ENCODE measurements around the gene PDE4D. TPM values are rescaled to one million over a fixed set of nuclear protein-coding genes. Genes with fewer than 3 reads are reported as not detected.

Gene PDE4D
- total RNA-seq, 1 donor from 2014 or later: 34.5 TPM

DNA sequence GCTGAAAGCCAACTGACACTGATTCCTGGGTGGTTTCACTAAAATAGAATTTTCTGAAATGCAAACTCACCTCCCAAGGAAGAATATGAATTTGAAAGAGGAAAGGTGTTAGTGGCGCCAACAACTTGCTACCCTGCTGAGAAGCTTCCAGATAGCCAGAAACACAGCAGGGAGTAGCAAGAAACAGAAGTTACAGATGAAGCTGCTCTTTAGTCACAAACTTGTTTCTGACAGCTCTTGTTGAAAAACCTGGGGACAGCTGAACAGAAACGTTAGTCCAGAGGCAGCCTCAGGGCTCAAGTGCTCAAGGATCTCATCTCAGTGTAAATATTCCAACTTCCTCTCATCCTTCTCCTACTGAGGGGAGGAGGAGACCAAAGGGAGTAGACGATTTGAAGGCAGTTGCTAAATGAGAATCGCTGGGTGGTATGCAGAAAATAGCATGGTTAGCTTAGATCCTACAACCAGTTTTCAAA is 184.1 kb downstream of the PDE4D start:
- Histone ChIP-seq H3K9me3 (replicated peaks) (peaks cover 6% of the 10 kb centered on the region), H3K27ac (replicated peaks) (no peak overlapping the region), H3K4me1 (peaks cover 8% of the 10 kb centered on the region), H3K4me3 (no peak overlapping the region), H3K36me3 (no peaks in the 10 kb centered on the region), H3K27me3 (ENCODE audit: low read depth) (peaks cover 6% of the 10 kb centered on the region)
- TF ChIP-seq, protein P1, sequence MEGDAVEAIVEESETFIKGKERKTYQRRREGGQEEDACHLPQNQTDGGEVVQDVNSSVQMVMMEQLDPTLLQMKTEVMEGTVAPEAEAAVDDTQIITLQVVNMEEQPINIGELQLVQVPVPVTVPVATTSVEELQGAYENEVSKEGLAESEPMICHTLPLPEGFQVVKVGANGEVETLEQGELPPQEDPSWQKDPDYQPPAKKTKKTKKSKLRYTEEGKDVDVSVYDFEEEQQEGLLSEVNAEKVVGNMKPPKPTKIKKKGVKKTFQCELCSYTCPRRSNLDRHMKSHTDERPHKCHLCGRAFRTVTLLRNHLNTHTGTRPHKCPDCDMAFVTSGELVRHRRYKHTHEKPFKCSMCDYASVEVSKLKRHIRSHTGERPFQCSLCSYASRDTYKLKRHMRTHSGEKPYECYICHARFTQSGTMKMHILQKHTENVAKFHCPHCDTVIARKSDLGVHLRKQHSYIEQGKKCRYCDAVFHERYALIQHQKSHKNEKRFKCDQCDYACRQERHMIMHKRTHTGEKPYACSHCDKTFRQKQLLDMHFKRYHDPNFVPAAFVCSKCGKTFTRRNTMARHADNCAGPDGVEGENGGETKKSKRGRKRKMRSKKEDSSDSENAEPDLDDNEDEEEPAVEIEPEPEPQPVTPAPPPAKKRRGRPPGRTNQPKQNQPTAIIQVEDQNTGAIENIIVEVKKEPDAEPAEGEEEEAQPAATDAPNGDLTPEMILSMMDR (IDR thresholded peaks at IDR 0.05; ENCODE audit: borderline replicate concordance): no peak
- DNase-seq: no peak
- intact Hi-C loops (cut with micrococcal nuclease): no loop called here

DNA sequence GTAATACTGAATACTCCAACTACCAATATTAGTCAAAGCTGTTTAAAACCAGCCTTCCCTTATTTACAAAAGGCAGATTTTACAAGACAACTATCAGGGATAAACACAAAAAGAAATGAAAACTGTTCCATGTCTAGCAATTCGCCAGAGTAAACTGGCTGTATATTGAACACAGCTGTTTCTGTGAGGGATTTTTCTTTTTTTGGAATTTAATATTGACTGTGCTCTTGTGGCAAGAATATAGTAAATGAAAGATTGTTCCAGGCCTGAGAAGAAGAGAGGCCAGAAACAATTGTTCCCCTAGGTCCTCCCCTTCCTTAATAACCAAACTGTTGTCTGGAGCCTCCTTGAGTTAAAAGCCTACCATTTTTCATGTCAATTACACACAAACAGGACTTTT is 188.6 kb downstream of the PDE4D start:
- Histone ChIP-seq H3K27me3 (ENCODE audit: low read depth) (no peaks in the 10 kb centered on the region), H3K36me3 (no peaks in the 10 kb centered on the region), H3K4me3 (no peak overlapping the region), H3K4me1 (peaks cover 8% of the 10 kb centered on the region), H3K27ac (replicated peaks) (no peak overlapping the region), H3K9me3 (replicated peaks) (no peaks in the 10 kb centered on the region)
- no peak for DNase-seq
- intact Hi-C loops (cut with micrococcal nuclease): no loop called here
- TF ChIP-seq, protein P1 (IDR thresholded peaks at IDR 0.05; ENCODE audit: borderline replicate concordance): no peak

DNA sequence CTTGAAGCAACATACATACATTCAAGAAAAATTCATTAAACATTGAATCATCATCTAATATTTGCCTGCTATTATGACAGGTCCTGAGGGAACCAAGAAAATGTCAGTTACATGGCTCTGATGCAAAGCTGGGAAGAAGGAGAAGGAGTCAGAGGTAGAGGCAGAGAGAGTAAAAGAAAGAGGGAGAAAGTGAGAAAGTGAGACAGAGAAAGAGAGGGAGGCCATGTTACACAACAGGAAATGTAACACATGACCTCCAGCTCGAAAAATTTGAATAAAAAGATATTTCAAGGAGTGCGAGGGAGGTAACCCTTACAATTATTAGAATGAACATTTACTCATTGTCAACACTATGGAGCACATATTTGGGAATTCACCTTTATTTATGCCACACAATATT is 189.7 kb downstream of the PDE4D start:
- no peak for DNase-seq
- no peak overlapping the region for H3K4me3 ChIP-seq
- no peaks in the 10 kb centered on the region for H3K36me3 ChIP-seq
- H3K27ac ChIP-seq (replicated peaks): no peak overlapping the region
- TF ChIP-seq, protein P1 (IDR thresholded peaks at IDR 0.05; ENCODE audit: borderline replicate concordance): no peak
- H3K27me3 ChIP-seq (ENCODE audit: low read depth): no peaks in the 10 kb centered on the region
- no peaks in the 10 kb centered on the region for H3K4me1 ChIP-seq
- no peaks in the 10 kb centered on the region for H3K9me3 ChIP-seq (replicated peaks)
- intact Hi-C loops (cut with micrococcal nuclease): no loop called here

DNA sequence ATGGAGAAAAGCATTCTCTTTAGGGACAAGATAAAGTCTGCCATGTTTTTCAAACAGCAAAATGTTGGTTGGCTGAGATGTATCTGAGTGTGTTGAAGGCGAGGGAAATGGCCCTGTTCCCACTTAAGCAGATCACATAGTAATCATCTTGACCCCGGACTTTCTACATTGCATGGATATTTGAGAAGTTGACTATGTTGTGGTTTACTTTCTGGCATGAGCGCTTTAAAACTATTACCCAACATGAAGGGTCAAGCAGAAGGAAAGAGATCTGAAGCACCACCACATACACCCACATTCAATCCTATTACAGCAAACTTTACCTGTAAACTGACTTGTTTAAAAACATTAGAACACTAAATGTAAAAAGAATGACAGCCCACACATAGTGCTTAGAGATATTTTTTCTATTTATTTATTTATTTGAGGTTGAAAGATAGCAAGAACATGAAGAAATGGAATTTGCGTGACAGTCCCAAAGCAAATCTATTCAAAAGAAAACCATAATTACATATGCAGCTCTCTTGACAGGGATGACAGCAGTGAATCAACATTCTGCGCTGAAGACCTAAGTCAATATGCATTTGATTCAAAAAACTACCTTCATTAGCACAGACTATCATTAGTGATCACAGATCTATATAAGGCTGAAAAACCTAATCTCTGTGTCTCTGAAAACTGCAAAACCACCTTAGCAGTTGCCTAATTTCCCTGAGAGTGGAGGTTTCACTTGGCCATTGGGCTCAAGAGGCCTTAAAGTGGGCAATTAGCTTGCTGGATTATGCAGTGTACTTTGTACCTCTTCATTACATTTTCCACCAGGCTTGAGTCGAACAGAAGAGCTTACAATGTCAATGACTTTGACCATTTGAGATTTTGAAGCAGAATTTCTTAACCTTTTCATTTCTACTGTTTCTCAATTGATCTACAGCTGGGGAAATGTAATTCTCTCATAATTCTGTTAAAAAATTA is 195.0 kb downstream of the PDE4D start:
- intact Hi-C loops (cut with micrococcal nuclease): no loop called here
- no peaks in the 10 kb centered on the region for H3K9me3 ChIP-seq (replicated peaks)
- no peaks in the 10 kb centered on the region for H3K36me3 ChIP-seq
- no peaks in the 10 kb centered on the region for H3K27me3 ChIP-seq (ENCODE audit: low read depth)
- no peak for DNase-seq
- no peak overlapping the region for H3K27ac ChIP-seq (replicated peaks)
- H3K4me3 ChIP-seq: no peak overlapping the region
- no peaks in the 10 kb centered on the region for H3K4me1 ChIP-seq
- TF ChIP-seq, protein P1 (IDR thresholded peaks at IDR 0.05; ENCODE audit: borderline replicate concordance): no peak

DNA sequence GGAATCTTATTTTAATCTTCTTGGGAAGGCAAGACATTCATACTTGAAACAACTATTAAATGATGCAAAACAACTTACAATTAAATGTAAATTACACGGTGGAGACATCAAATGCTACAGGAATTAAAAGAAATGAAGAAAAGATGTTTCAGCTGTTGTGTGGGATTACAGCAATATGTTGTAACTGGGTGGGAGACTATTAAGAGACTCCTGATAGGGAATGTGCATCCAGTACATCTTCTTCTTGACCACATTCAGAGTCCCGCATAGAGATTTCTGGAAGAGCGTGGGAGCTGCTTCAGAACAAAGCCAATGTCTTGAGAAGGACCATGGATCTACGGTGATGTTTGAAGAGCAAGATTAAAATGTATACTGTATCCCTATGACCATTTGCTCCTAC is 199.1 kb downstream of the PDE4D start:
- H3K9me3 ChIP-seq (replicated peaks): peaks cover 13% of the 10 kb centered on the region
- intact Hi-C loops (cut with micrococcal nuclease): no loop called here
- TF ChIP-seq, protein P1 (IDR thresholded peaks at IDR 0.05; ENCODE audit: borderline replicate concordance): no peak
- H3K27ac ChIP-seq (replicated peaks): no peak overlapping the region
- no peaks in the 10 kb centered on the region for H3K4me1 ChIP-seq
- no peak overlapping the region for H3K4me3 ChIP-seq
- no peaks in the 10 kb centered on the region for H3K36me3 ChIP-seq
- no peak for DNase-seq
- no peaks in the 10 kb centered on the region for H3K27me3 ChIP-seq (ENCODE audit: low read depth)

All from left ventricle myocardium inferior (tissue), 1 donor.